HG03135 (cell line): ENCODE data around the gene LIMD2.
"Not testable (repeated sequence)": the region's sequence is repeated elsewhere in the genome, so short reads cannot be mapped to it uniquely, and the experiment has no call there.

Experiments
- ATAC-seq: cut with Tn5 transposase; IDR thresholded peaks from one replicate; pipeline ENCODE4 v1.9.1; 2021; ENCODE audit warnings: mild to moderate bottlenecking, moderate library complexity; ENCODE audit not compliant: unreplicated experiment

Gene LIMD2

GRCh38 chr17:63699638-63700527 is at the start of gene LIMD2:
Gene LIMD2 (minus strand): TSS chr17:63700125. CDS start chr17:63699298, 827 bp downstream.
- peak; percentile 18 for ATAC-seq

- peak; percentile 91 for ATAC-seq
These were observed 41.7 kb upstream of the LIMD2 start, which contains the start of gene STRADA for GRCh38 chr17:63741408-63742173. Gene STRADA (minus strand): TSS chr17:63741799. CDS start chr17:63728369, 13,430 bp downstream.

GRCh38 chr17:63741143-63741407 is 41.1 kb upstream of the LIMD2 start:
- peak; percentile 29 for ATAC-seq

GRCh38 chr17:63740464-63741142 is 40.7 kb upstream of the LIMD2 start:
- ATAC-seq, result no peak

GRCh38 chr17:63735691-63736090 is 35.8 kb upstream of the LIMD2 start:
- no peak for ATAC-seq

- no peak for ATAC-seq
These were observed 22.5 kb upstream of the LIMD2 start for GRCh38 chr17:63722403-63722802.

GRCh38 chr17:63720194-63720593 is 20.3 kb upstream of the LIMD2 start:
- ATAC-seq, result not testable (repeated sequence)

- no peak for ATAC-seq
These were observed 19.1 kb upstream of the LIMD2 start for GRCh38 chr17:63718988-63719387.

- no peak for ATAC-seq
These were observed 16.5 kb upstream of the LIMD2 start for GRCh38 chr17:63716426-63716825.

GRCh38 chr17:63714550-63715277 is 14.8 kb upstream of the LIMD2 start:
- ATAC-seq, result no peak

- ATAC-seq, result no peak
These were observed 9.2 kb upstream of the LIMD2 start for GRCh38 chr17:63709110-63709509.

- no peak for ATAC-seq
These were observed 7.2 kb upstream of the LIMD2 start for GRCh38 chr17:63707151-63707550.

GRCh38 chr17:63706336-63707082 is 6.6 kb upstream of the LIMD2 start:
- no peak for ATAC-seq

- ATAC-seq, result no peak
These were observed 5.7 kb upstream of the LIMD2 start for GRCh38 chr17:63705657-63706056.

GRCh38 chr17:63704836-63705235 is 4.9 kb upstream of the LIMD2 start:
- ATAC-seq, result no peak

GRCh38 chr17:63704259-63704576 is 4.3 kb upstream of the LIMD2 start:
- ATAC-seq, result no peak

- ATAC-seq, result no peak
These were observed 3.8 kb upstream of the LIMD2 start for GRCh38 chr17:63703556-63704258.

GRCh38 chr17:63703029-63703428 is 3.1 kb upstream of the LIMD2 start:
- no peak for ATAC-seq

GRCh38 chr17:63702721-63703015 is 2.7 kb upstream of the LIMD2 start:
- no peak for ATAC-seq
